B cell (primary cell): ENCODE data around the gene TLCD3B. TPM values are rescaled to one million over a fixed set of nuclear protein-coding genes. Genes with fewer than 3 reads are reported as not detected.

Experiments used
- ATAC-seq: fragments of 200-7000 bp; cut with Tn5 transposase; one replicate; pipeline ENCODE4 v1.10.0; 2021; ENCODE audit warnings: low read depth, mild to moderate bottlenecking, moderate number of reproducible peaks, moderate library complexity
- CTCF ChIA-PET: fragments of 350-600 bp; sonication (Branson Sonifier 250); formaldehyde crosslinking; loops from one replicate; lab custom pipeline; 2021; ENCODE audit warnings: antibody characterized with exemption, inconsistent platforms; lab: Charles Lee
- POLR2A ChIA-PET: fragments of 350-600 bp; sonication (Branson Sonifier 250); formaldehyde crosslinking; loops from one replicate; lab custom pipeline; 2021; ENCODE audit warnings: antibody characterized with exemption; lab: Charles Lee
- DNase-seq: peaks from one replicate; pipeline ENCODE4 v3.0.0; 2013
- H2AFZ ChIP-seq: 2 replicates; pipeline ENCODE4 v1.6.1; 2012; ENCODE audit warnings: mild to moderate bottlenecking, low read depth, low read length; ENCODE audit not compliant: insufficient read depth, poor library complexity, severe bottlenecking
- H3K27ac ChIP-seq, 2 donors: 1 replicate in 1 of 2; 2 replicates in 1 of 2; pipeline ENCODE4 v1.5.1; 2012 to 2013; ENCODE audit warnings: low read length in 2 of 2, mild to moderate bottlenecking in 2 of 2, moderate library complexity in 1 of 2
- H3K27me3 ChIP-seq, 4 experiments: fragments of 200-600 bp in 1 of 4; sonication (generic) in 1 of 4; replicated peaks in 1 of 4; 1 replicate in 2 of 4; 2 replicates in 2 of 4; pipeline versions ENCODE4 v1.6.1 to v1.7.0; 2013 to 2016; ENCODE audit warnings: low read length in 3 of 4, mild to moderate bottlenecking in 2 of 4, mixed read lengths in 1 of 4, moderate library complexity in 1 of 4; ENCODE audit not compliant: insufficient read depth in 4 of 4, control insufficient read depth in 3 of 4; ENCODE audit errors: control extremely low read depth in 1 of 4
- H3K36me3 ChIP-seq, 2 experiments: replicated peaks in 1 of 2; 1 replicate in 1 of 2; 2 replicates in 1 of 2; pipeline versions ENCODE4 v1.6.1 to v1.7.1; 2013; ENCODE audit warnings: low read length in 1 of 2; ENCODE audit not compliant: insufficient read depth in 2 of 2, control insufficient read depth in 1 of 2; ENCODE audit errors: control extremely low read depth in 1 of 2, extremely low read depth in 1 of 2
- H3K4me1 ChIP-seq, 2 donors: fragments of 200-600 bp in 1 of 2; sonication (generic) in 1 of 2; 1 replicate in 1 of 2; 2 replicates in 1 of 2; pipeline versions ENCODE4 v1.5.1 to v1.6.1; 2013 to 2017; ENCODE audit warnings: low read length in 2 of 2; ENCODE audit not compliant: control insufficient read depth in 2 of 2, insufficient read depth in 2 of 2
- H3K4me2 ChIP-seq: replicated peaks from 2 replicates; pipeline ENCODE3; 2012; ENCODE audit warnings: mild to moderate bottlenecking, low read depth, low read length; ENCODE audit not compliant: poor library complexity, severe bottlenecking
- H3K4me3 ChIP-seq, 5 experiments: fragments of 200-600 bp in 1 of 5; sonication (generic) in 1 of 5; 1 replicate in 3 of 5; 2 replicates in 2 of 5; pipeline versions ENCODE4 v1.5.1 to v1.7.0; 2011 to 2016; ENCODE audit warnings: low read length in 4 of 5, mild to moderate bottlenecking in 4 of 5, low read depth in 2 of 5, control low read depth in 1 of 5, moderate library complexity in 1 of 5; ENCODE audit not compliant: insufficient read depth in 1 of 5; ENCODE audit errors: control extremely low read depth in 1 of 5, extremely low read depth in 1 of 5
- H3K79me2 ChIP-seq: fragments of 200-600 bp; sonication (generic); one replicate; pipeline ENCODE4 v1.6.0; 2016; ENCODE audit warnings: low read length; ENCODE audit not compliant: control insufficient read depth, insufficient read depth
- H3K9ac ChIP-seq: fragments of 200-600 bp; sonication (generic); 2 replicates; pipeline ENCODE4 v1.6.1; 2017; ENCODE audit warnings: mild to moderate bottlenecking, low read length, moderate library complexity
- H3K9me3 ChIP-seq, 3 donors: one replicate each; pipeline versions ENCODE4 v1.6.1 to v1.7.1; 2013; ENCODE audit warnings: low read length in 2 of 3; ENCODE audit not compliant: control insufficient read depth in 2 of 3, insufficient read depth in 1 of 3; ENCODE audit errors: control extremely low read depth in 1 of 3
- H4K20me1 ChIP-seq: 2 replicates; pipeline ENCODE4 v1.6.0; 2012; ENCODE audit warnings: mild to moderate bottlenecking, low read length; ENCODE audit not compliant: insufficient read depth, control insufficient read depth, poor library complexity, severe bottlenecking
- H3K27ac Mint-ChIP-seq: one replicate; pipeline ENCODE4 v1.8.0; 2021; ENCODE audit warnings: mixed read lengths
- H3K27me3 Mint-ChIP-seq: one replicate; pipeline ENCODE4 v1.8.0; 2021; ENCODE audit warnings: mixed read lengths
- H3K4me1 Mint-ChIP-seq: one replicate; pipeline ENCODE4 v1.8.0; 2021; ENCODE audit warnings: mixed read lengths
- H3K4me3 Mint-ChIP-seq: one replicate; pipeline ENCODE4 v1.8.0; 2021; ENCODE audit warnings: mixed read lengths
- H3K9me3 Mint-ChIP-seq: one replicate; pipeline ENCODE4 v1.8.0; 2022; ENCODE audit warnings: mixed read lengths; ENCODE audit not compliant: insufficient read depth
- CTCF ChIP-seq: fragments of 200-600 bp; IDR thresholded peaks from one replicate; pipeline ENCODE4 v1.8.0; 2022; ENCODE audit warnings: antibody characterized with exemption, mild to moderate bottlenecking
- EZH2 ChIP-seq: IDR thresholded peaks from 2 replicates; pipeline ENCODE4 v1.6.1; 2012; ENCODE audit warnings: borderline replicate concordance, low read depth, mild to moderate bottlenecking, moderate library complexity, low read length; ENCODE audit not compliant: insufficient read depth, poor library complexity, severe bottlenecking
- WGBS: methylation state at CpG from one replicate; pipeline ENCODE4 v1.1.5; 2013; ENCODE audit warnings: missing lambda C conversion rate; ENCODE audit not compliant: insufficient coverage; 5-methylcytosine and 5-hydroxymethylcytosine counted together
- intact Hi-C: fragments of 100-400 bp; cut with micrococcal nuclease; formaldehyde crosslinking; loops from one replicate; pipeline ENCODE4 v1.10.0; 2022
- polyA plus RNA-seq: library from polyadenylated mRNA; depleted of rRNA; stranded (reverse); fragments of >200 nt; gene quantifications from 2 replicates; pipeline ENCODE4 v1.2.3, GENCODE V29; 2012
- total RNA-seq, 2 donors: library from RNA; stranded (reverse); fragments of 120-200 nt in 1 of 2; gene quantifications; 1 replicate in 1 of 2; 2 replicates in 1 of 2; pipeline versions ENCODE4 v1.2.3 to v1.2.4, GENCODE V29; 2013 to 2022

TLCD3B gene
- total and polyA plus RNA-seq, 2 donors (not counting 1 experiment from before 2014, with no cell fraction given): not detected

GRCh38 chr16:29985271-29985811, 45.7 kb downstream of the TLCD3B start:
- CTCF ChIA-PET: no interaction called here
- POLR2A ChIA-PET: interaction anchor here (0.6 kb wide), 1 partner anchor 11 kb away, joined by 4 read pairs; the partner anchor contains the start of gene INO80E

GRCh38 chr16:29984764-29985147, 46.3 kb downstream of the TLCD3B start:
- no peak overlapping the region for H3K9ac ChIP-seq
- no peak overlapping the region for H3K27ac Mint-ChIP-seq
- H3K27me3 Mint-ChIP-seq: no peaks in the 10 kb centered on the region
- H2AFZ ChIP-seq: no peak overlapping the region
- H3K4me2 ChIP-seq: no peak overlapping the region
- no peaks in the 10 kb centered on the region for H3K4me1 ChIP-seq
- H3K4me3 Mint-ChIP-seq: no peak overlapping the region
- H3K27me3 ChIP-seq: no peaks in the 10 kb centered on the region
- H3K36me3 ChIP-seq: peaks cover 0 to 84% of the 10 kb centered on the region in 2 experiments
- H4K20me1 ChIP-seq: no peaks in the 10 kb centered on the region
- H3K9me3 Mint-ChIP-seq: no peaks in the 10 kb centered on the region
- H3K4me1 Mint-ChIP-seq: no peaks in the 10 kb centered on the region
- ChIA-PET CTCF (no interaction called here), POLR2A (no interaction called here)
- 80% methylated on average over 1 of the region's 5 CpGs for WGBS
- H3K79me2 ChIP-seq: no peaks in the 10 kb centered on the region
- ATAC-seq (no peak), DNase-seq (no peak)
- H3K9me3 ChIP-seq: no peaks in the 10 kb centered on the region
- H3K4me3 ChIP-seq: no peak overlapping the region
- TF ChIP-seq EZH2: no peak
- TF ChIP-seq CTCF: no peak
- intact Hi-C loops: no loop called here
- no peak overlapping the region for H3K27ac ChIP-seq

More at GRCh38 chr16:29985271-29985811, 45.7 kb downstream of the TLCD3B start:
- no peak overlapping the region for H2AFZ ChIP-seq
- H3K27me3 ChIP-seq: no peaks in the 10 kb centered on the region
- H3K4me3 Mint-ChIP-seq: no peak overlapping the region
- no peaks in the 10 kb centered on the region for H4K20me1 ChIP-seq
- no peaks in the 10 kb centered on the region for H3K4me1 ChIP-seq
- 98% methylated on average over 27 of the region's 28 CpGs for WGBS
- H3K9ac ChIP-seq: no peak overlapping the region
- no peaks in the 10 kb centered on the region for H3K4me1 Mint-ChIP-seq
- no peak for TF ChIP-seq EZH2
- TF ChIP-seq CTCF: no peak
- H3K4me3 ChIP-seq: no peak overlapping the region
- ATAC-seq (no peak), DNase-seq (no peak)
- intact Hi-C loops: no loop called here
- no peak overlapping the region for H3K27ac ChIP-seq
- H3K9me3 Mint-ChIP-seq: no peaks in the 10 kb centered on the region
- no peaks in the 10 kb centered on the region for H3K9me3 ChIP-seq
- H3K79me2 ChIP-seq: no peaks in the 10 kb centered on the region
- H3K36me3 ChIP-seq: peaks cover 0 to 81% of the 10 kb centered on the region in 2 experiments
- no peak overlapping the region for H3K4me2 ChIP-seq
- no peaks in the 10 kb centered on the region for H3K27me3 Mint-ChIP-seq
- no peak overlapping the region for H3K27ac Mint-ChIP-seq
